CD14-positive monocyte (primary cell): ENCODE results near the gene LYRM4. TPM values are rescaled to one million over a fixed set of nuclear protein-coding genes. Genes with fewer than 3 reads are reported as not detected.

ENCODE experiments used
- DNase-seq, 3 donors: peaks; one replicate each; pipeline ENCODE4 v3.0.0-alpha.2; 2011 to 2022
- H2AFZ ChIP-seq: 2 replicates; pipeline ENCODE4 v1.6.0; 2012; ENCODE audit warnings: mild to moderate bottlenecking, low read depth, low read length, inconsistent platforms; ENCODE audit not compliant: insufficient read depth, poor library complexity, severe bottlenecking
- H3K27ac ChIP-seq, 2 donors: 1 replicate in 1 of 2; 2 replicates in 1 of 2; pipeline ENCODE4 v1.5.1; 2012 to 2013; ENCODE audit warnings: low read length in 2 of 2, control low read depth in 1 of 2, inconsistent platforms in 1 of 2, low read depth in 1 of 2, mild to moderate bottlenecking in 1 of 2
- H3K27me3 ChIP-seq, 2 donors: one replicate each; pipeline versions ENCODE4 v1.6.0 to v1.6.1; 2011 to 2013; ENCODE audit warnings: low read length in 2 of 2; ENCODE audit not compliant: control insufficient read depth in 2 of 2, insufficient read depth in 2 of 2
- H3K36me3 ChIP-seq, 2 donors: replicated peaks in 1 of 2; 1 replicate in 1 of 2; 2 replicates in 1 of 2; pipeline versions ENCODE4 v1.5.1 to v1.6.1; 2012 to 2013; ENCODE audit warnings: low read length in 2 of 2, control low read depth in 1 of 2, inconsistent platforms in 1 of 2, mild to moderate bottlenecking in 1 of 2; ENCODE audit not compliant: insufficient read depth in 2 of 2, control insufficient read depth in 1 of 2
- H3K4me1 ChIP-seq, 2 donors: 1 replicate in 1 of 2; 2 replicates in 1 of 2; pipeline versions ENCODE4 v1.5.1 to v1.6.1; 2012 to 2013; ENCODE audit warnings: low read length in 2 of 2, control low read depth in 1 of 2, inconsistent platforms in 1 of 2, mild to moderate bottlenecking in 1 of 2, moderate library complexity in 1 of 2; ENCODE audit not compliant: insufficient read depth in 2 of 2, control insufficient read depth in 1 of 2
- H3K4me2 ChIP-seq: replicated peaks from 2 replicates; pipeline ENCODE3; 2012; ENCODE audit warnings: low read length, moderate library complexity, mild to moderate bottlenecking; ENCODE audit not compliant: poor library complexity, severe bottlenecking; ENCODE audit errors: extremely low read depth
- H3K4me3 ChIP-seq, 3 experiments: fragments of 200-600 bp in 1 of 3; sonication (generic) in 1 of 3; replicated peaks in 1 of 3; 1 replicate in 2 of 3; 2 replicates in 1 of 3; pipeline ENCODE4 v1.5.1; 2011 to 2013; ENCODE audit warnings: low read length in 3 of 3, mild to moderate bottlenecking in 3 of 3, control low read depth in 2 of 3, low read depth in 2 of 3, inconsistent platforms in 1 of 3, moderate library complexity in 1 of 3
- H3K79me2 ChIP-seq: 2 replicates; pipeline ENCODE4 v1.6.0; 2012; ENCODE audit warnings: mild to moderate bottlenecking, control low read depth, inconsistent platforms, low read length, moderate library complexity; ENCODE audit not compliant: insufficient read depth
- H3K9ac ChIP-seq: 2 replicates; pipeline ENCODE4 v1.6.0; 2017; ENCODE audit warnings: low read length, mild to moderate bottlenecking; ENCODE audit not compliant: insufficient read depth, poor library complexity, severe bottlenecking
- H3K9me3 ChIP-seq, 2 donors: replicated peaks in 1 of 2; 1 replicate in 1 of 2; 2 replicates in 1 of 2; pipeline versions ENCODE4 v1.5.1 to v1.6.1; 2012 to 2013; ENCODE audit warnings: low read length in 2 of 2, control low read depth in 1 of 2; ENCODE audit not compliant: control insufficient read depth in 1 of 2, insufficient read depth in 1 of 2
- H4K20me1 ChIP-seq: 2 replicates; pipeline ENCODE4 v1.6.0; 2012; ENCODE audit warnings: mild to moderate bottlenecking, low read length, control low read depth, moderate library complexity; ENCODE audit not compliant: insufficient read depth
- H3K27ac Mint-ChIP-seq, 7 donors: one replicate each; pipeline ENCODE4 v1.8.0; 2020; ENCODE audit warnings: mild to moderate bottlenecking in 7 of 7, mixed read lengths in 7 of 7, moderate library complexity in 6 of 7, inconsistent platforms in 2 of 7
- H3K27me3 Mint-ChIP-seq, 3 donors: one replicate each; pipeline ENCODE4 v1.8.0; 2021 to 2022; ENCODE audit warnings: low read depth in 3 of 3, mild to moderate bottlenecking in 3 of 3, mixed read lengths in 3 of 3, moderate library complexity in 3 of 3, inconsistent platforms in 1 of 3
- H3K36me3 Mint-ChIP-seq, 2 donors: one replicate each; pipeline ENCODE4 v1.8.0; 2020; ENCODE audit warnings: mixed read lengths in 2 of 2, inconsistent platforms in 1 of 2, mild to moderate bottlenecking in 1 of 2
- H3K4me1 Mint-ChIP-seq: one replicate; pipeline ENCODE4 v1.8.0; 2020; ENCODE audit warnings: mild to moderate bottlenecking, mixed read lengths
- H3K4me3 Mint-ChIP-seq, 2 donors: one replicate each; pipeline ENCODE4 v1.8.0; 2020; ENCODE audit warnings: mild to moderate bottlenecking in 2 of 2, mixed read lengths in 2 of 2, moderate library complexity in 1 of 2
- H3K9me3 Mint-ChIP-seq, 7 donors: one replicate each; pipeline ENCODE4 v1.8.0; 2020 to 2022; ENCODE audit warnings: mixed read lengths in 7 of 7, mild to moderate bottlenecking in 6 of 7, moderate library complexity in 6 of 7, inconsistent platforms in 2 of 7
- WGBS: methylation state at CpG from one replicate; pipeline ENCODE4 v1.1.5; 2013; ENCODE audit warnings: missing lambda C conversion rate; ENCODE audit not compliant: insufficient coverage; 5-methylcytosine and 5-hydroxymethylcytosine counted together
- intact Hi-C, 2 donors: fragments of 100-400 bp; cut with micrococcal nuclease; formaldehyde crosslinking; loops; one replicate each; pipeline versions ENCODE4 v1.15.0 to v1.15.1; 2023
- polyA plus RNA-seq, 3 donors: library from polyadenylated mRNA; depleted of rRNA in 1 of 3; unstranded in 2 of 3; stranded (reverse) in 1 of 3; fragments of 300-500 nt in 2 of 3; fragments of >200 nt in 1 of 3; fragmentation: Illumina TruSeq in 2 of 3; gene quantifications; 1 replicate in 2 of 3; 2 replicates in 1 of 3; pipeline ENCODE4 v1.2.3, GENCODE V29; 2012 to 2021
- TF ChIP-seq, protein P1 (sequence below): fragments of 200-600 bp; IDR thresholded peaks from one replicate; pipeline ENCODE4 v1.8.0; 2022; ENCODE audit warnings: antibody characterized with exemption, mild to moderate bottlenecking

LYRM4 gene
- polyA plus RNA-seq, 3 donors, result 13.7 to 19.6 (median 18.1) TPM

DNA sequence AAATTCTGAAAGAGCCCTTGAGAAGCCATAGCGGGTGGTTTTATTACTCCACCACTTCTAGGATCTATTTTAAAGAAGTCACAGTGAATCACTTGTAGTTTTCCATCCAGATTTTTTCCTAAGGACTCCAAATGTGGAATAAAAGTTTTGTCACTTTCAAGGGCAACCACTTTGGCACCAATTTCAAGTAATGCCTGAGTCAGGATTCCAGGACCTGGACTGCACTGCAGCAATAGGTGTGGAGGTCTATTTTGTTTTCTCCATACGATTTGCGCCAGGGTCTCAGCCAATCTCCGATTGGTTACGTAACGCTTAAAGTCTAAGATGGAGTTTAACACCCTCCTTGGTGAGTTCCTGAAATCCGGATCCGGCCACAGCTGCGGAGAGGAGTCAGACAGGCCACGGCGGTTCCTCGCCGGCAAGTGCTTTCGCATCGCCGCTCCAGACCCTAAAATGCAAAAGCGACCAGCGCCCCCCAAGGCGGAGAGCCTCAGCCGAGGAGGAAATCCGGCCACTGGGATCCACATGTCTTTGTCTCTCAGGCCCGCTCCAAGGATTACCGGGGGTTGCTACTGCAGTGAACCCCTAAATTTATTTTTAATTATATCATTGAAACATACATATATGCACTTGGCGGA, 194.2 kb downstream of the LYRM4 start:
- 98% methylated on average over 15 of the region's 24 CpGs for WGBS
- TF ChIP-seq, protein P1, sequence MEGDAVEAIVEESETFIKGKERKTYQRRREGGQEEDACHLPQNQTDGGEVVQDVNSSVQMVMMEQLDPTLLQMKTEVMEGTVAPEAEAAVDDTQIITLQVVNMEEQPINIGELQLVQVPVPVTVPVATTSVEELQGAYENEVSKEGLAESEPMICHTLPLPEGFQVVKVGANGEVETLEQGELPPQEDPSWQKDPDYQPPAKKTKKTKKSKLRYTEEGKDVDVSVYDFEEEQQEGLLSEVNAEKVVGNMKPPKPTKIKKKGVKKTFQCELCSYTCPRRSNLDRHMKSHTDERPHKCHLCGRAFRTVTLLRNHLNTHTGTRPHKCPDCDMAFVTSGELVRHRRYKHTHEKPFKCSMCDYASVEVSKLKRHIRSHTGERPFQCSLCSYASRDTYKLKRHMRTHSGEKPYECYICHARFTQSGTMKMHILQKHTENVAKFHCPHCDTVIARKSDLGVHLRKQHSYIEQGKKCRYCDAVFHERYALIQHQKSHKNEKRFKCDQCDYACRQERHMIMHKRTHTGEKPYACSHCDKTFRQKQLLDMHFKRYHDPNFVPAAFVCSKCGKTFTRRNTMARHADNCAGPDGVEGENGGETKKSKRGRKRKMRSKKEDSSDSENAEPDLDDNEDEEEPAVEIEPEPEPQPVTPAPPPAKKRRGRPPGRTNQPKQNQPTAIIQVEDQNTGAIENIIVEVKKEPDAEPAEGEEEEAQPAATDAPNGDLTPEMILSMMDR, result no peak
- intact Hi-C loops, result no loop called here

DNA sequence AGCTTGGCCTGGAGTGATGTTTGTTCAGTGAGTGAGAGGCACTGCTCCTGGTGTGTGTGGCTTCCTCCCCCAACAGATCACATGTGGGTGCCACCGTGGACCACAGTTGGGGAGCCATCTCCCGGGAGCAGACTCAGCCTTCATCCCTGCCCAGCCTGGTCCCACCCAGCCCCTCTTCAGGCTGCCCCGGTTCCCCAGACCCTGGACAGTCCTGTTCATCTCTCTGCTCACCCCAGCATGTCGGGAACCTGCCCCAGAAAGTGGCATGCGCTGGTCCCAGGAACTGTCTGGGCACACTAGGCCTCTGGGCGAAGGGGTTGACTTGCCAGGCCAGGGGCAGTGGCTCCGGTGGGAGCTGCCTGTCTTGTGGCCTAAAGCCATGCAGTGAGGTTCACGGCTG, 197.1 kb downstream of the LYRM4 start:
- no peak for DNase-seq
- TF ChIP-seq, protein P1, result no peak
- H3K79me2 ChIP-seq, result no peaks in the 10 kb centered on the region
- H3K27ac ChIP-seq, result no peak overlapping the region
- H3K4me3 ChIP-seq, result no peak overlapping the region
- peaks cover 9% of the 10 kb centered on the region for H3K4me1 Mint-ChIP-seq
- H3K4me1 ChIP-seq, result no peaks in the 10 kb centered on the region
- intact Hi-C loops, result no loop called here
- WGBS, result 91% methylated on average over 8 of the region's 8 CpGs
- no peaks in the 10 kb centered on the region for H4K20me1 ChIP-seq
- peaks cover 0 to 9% of the 10 kb centered on the region in 2 donors for H3K9me3 ChIP-seq
- peaks cover 5 to 13% (median 9%) of the 10 kb centered on the region in 7 donors for H3K9me3 Mint-ChIP-seq
- H3K36me3 ChIP-seq, result no peaks in the 10 kb centered on the region
- no peak overlapping the region for H3K9ac ChIP-seq
- H3K27me3 ChIP-seq, result no peaks in the 10 kb centered on the region
- H3K27ac Mint-ChIP-seq, result peak overlapping the region in 1 of 7 donors; percentile 51
- H3K36me3 Mint-ChIP-seq, result no peaks in the 10 kb centered on the region
- peaks cover 0 to 5% (median 0%) of the 10 kb centered on the region in 3 donors for H3K27me3 Mint-ChIP-seq
- no peak overlapping the region for H2AFZ ChIP-seq
- no peak overlapping the region for H3K4me3 Mint-ChIP-seq
- H3K4me2 ChIP-seq, result no peak overlapping the region

More for the DNA sequence above, 194.2 kb downstream of the LYRM4 start:
- Histone ChIP-seq H3K27me3 (no peaks in the 10 kb centered on the region), H3K4me3 (no peak overlapping the region), H3K9me3 (peaks cover 0 to 9% of the 10 kb centered on the region in 2 donors), H3K79me2 (no peaks in the 10 kb centered on the region), H3K4me1 (no peaks in the 10 kb centered on the region), H3K27ac (no peak overlapping the region), H2AFZ (no peak overlapping the region), H3K36me3 (no peaks in the 10 kb centered on the region), H3K4me2 (no peak overlapping the region), H3K9ac (no peak overlapping the region), H4K20me1 (no peaks in the 10 kb centered on the region)
- peaks cover 4% of the 10 kb centered on the region for H3K4me1 Mint-ChIP-seq
- peaks cover 5 to 13% (median 9%) of the 10 kb centered on the region in 7 donors for H3K9me3 Mint-ChIP-seq
- H3K36me3 Mint-ChIP-seq, result no peaks in the 10 kb centered on the region
- no peak for DNase-seq
- no peak overlapping the region for H3K4me3 Mint-ChIP-seq
- H3K27me3 Mint-ChIP-seq, result peaks cover 0 to 2% (median under 1%) of the 10 kb centered on the region in 3 donors
- H3K27ac Mint-ChIP-seq, result no peak overlapping the region
